ENCODE data around the gene MGAM2.

The MGAM2 gene

DNA sequence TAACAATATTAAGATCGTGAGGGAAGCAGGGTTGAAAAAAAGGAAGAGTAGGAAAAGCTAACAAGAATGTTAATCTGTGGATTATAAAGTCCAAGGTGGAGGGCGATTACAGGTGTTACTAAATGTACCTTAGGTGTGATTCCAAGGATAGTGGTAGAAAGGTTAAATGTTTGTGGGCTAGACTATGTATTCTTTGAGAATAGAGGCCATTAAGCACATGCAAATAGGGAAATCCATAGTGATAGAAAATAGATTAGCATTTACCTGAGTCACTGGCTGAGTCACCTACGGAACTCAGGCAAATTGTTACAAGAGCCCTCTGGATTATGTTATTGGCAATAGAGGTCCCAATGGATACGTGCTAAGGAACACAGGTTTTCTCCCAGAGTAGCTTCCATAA, 9.0 kb downstream of the MGAM2 start:
- H3K27ac ChIP-seq: no peak overlapping the region
- TF ChIP-seq, protein P1, sequence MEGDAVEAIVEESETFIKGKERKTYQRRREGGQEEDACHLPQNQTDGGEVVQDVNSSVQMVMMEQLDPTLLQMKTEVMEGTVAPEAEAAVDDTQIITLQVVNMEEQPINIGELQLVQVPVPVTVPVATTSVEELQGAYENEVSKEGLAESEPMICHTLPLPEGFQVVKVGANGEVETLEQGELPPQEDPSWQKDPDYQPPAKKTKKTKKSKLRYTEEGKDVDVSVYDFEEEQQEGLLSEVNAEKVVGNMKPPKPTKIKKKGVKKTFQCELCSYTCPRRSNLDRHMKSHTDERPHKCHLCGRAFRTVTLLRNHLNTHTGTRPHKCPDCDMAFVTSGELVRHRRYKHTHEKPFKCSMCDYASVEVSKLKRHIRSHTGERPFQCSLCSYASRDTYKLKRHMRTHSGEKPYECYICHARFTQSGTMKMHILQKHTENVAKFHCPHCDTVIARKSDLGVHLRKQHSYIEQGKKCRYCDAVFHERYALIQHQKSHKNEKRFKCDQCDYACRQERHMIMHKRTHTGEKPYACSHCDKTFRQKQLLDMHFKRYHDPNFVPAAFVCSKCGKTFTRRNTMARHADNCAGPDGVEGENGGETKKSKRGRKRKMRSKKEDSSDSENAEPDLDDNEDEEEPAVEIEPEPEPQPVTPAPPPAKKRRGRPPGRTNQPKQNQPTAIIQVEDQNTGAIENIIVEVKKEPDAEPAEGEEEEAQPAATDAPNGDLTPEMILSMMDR (conservative IDR thresholded peaks at IDR 0.05): no peak

DNA sequence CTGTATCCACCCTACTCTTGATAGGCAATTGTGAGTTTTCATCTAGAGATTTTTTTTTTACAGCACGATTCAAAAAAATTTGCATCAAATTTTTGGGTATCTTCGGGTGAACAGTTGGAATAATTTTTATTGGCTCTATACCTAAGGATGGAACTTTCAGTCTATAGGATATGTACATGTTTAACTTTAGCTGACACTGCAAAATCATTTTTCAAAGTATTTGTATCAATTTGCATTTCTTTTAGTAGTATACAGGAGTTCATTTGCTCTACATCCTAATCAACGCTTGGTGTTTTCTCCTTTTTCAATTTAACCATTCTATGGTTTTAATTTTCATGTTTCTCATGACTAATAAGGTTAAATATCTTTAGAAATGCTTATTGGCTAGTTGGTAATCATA, 11.7 kb downstream of the MGAM2 start:
- TF ChIP-seq, protein P1 (conservative IDR thresholded peaks at IDR 0.05): no peak
- no peak overlapping the region for H3K27ac ChIP-seq

DNA sequence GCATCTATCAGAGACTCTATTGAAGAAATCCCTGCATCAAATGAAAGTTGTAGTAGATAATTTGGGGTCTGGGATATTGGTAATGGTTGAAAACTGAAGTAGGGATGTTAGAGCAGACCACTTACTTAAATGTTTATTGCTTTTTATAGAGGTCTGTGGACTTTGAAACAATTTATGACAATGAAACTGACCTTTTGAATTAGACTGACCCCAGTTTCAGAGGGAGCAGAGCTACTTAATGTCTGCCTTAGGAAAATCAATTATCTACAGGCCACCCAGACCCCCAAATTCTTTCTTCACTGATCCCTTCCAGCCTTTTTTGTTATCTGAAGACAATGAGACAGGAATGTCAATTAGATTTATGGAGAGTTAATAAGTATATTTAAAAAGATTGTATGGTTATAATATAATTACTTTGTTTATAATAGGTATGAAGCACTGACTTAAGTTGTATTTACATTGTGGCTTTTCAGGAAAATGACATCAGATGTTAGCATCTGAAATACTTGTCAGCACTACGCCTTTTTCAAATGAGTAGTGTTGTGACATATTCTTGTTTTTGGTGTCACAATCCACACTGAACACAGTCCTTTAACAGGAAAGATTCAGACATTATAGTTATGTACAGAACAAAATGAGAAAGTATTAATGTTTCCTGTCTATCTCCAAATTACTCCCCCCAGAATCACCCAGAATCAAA, 13.9 kb downstream of the MGAM2 start:
- no peak overlapping the region for H3K27ac ChIP-seq
- TF ChIP-seq, protein P1 (conservative IDR thresholded peaks at IDR 0.05): no peak

DNA sequence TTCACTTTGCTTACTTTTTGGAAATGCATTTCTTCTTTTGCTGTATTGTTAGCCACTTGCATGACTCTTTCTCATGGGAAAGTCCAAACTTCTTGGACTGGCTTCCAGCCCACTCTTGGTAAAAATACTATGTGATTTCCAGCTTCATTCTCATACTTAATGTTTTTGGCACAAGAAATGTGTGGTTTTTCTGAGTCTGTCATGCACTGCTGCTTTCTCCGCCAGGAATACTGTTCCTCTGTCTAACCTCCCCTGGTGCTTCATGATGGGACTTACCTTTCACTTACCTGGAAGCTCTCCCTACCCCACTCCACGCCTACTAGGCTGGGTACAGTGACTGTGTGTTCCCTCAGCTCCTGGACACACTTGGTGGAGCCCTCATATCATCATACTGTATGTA, 18.7 kb downstream of the MGAM2 start:
- TF ChIP-seq, protein P1 (conservative IDR thresholded peaks at IDR 0.05): no peak
- H3K27ac ChIP-seq: no peak overlapping the region

DNA sequence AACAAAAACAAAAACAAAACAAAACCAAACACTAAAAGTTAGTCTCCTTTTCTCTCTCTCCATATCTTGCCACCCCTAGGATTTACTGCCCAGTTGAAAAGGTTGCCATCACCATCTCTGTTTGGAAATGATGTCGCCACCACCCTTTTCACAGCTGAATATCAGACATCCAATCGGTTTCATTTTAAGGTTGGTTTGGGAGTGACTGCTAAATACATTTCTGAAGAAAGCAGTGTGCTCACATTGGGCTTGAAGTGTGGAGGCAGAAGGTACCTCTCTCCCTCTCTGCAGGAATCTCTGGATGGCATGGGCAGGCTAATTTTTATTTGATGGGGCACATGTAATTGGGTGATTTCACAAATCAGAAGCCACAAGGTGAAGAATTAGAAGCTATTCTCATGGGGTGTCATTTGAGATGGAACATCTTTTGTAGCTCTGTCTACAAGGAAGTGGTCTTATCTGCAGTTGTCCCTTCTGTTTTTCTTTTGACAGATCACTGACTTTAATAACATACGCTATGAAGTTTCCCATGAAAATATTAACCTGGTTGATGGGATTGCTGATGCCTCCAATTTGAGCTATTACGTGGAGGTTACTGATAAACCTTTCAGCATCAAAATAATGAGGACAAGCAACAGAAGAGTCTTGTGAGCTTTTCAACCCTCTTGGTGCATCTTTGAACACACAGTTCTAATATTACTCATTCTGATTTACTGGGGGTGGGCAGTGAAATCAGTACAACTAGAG, 20.1 kb downstream of the MGAM2 start:
- TF ChIP-seq, protein P1 (conservative IDR thresholded peaks at IDR 0.05): no peak

DNA sequence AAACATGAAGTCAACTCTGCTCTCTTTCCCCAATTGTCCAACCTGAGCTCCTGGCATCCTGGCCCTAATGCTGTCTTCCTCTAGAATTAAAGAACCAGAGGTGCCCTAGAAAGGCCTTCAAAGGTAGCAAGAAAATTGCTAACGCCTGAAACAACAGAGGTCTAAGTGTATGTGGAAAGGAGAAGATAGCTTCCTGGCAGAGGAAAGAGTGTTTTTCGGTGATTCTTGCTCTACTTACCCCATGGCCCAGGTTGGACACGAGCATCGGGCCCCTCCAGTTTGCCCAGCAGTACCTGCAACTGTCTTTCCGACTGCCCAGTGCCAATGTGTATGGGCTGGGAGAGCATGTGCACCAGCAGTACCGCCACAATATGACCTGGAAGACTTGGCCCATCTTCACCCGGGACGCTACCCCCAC, 22.2 kb downstream of the MGAM2 start:
- no peak overlapping the region for H3K27ac ChIP-seq
- TF ChIP-seq, protein P1 (conservative IDR thresholded peaks at IDR 0.05): no peak

More for the DNA sequence above, 20.1 kb downstream of the MGAM2 start:
- no peak overlapping the region for H3K27ac ChIP-seq

DNA sequence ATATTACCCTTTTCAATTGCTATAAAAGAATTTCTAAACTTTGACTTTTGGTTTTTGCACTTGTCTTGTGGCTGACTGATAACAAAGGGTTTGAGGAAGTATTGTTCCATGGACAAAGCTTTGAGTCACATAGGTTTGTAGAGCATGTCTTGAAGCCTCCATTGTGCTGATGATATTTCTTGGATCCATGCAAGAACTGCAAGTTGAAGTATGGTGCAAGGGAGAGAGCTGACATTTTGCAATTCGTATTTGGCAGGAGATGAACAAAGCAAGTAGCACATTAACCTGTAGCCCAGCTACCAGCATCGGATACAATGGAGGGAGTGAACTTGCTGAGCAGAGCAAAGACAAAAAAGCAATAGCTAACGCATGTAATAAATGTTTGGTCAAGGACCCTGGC, 23.4 kb downstream of the MGAM2 start:
- TF ChIP-seq, protein P1 (conservative IDR thresholded peaks at IDR 0.05): no peak
- no peak overlapping the region for H3K27ac ChIP-seq
